Activated CD4-positive, CD25-positive, alpha-beta regulatory T cell treated with anti-CD3 and anti-CD28 coated beads, Interleukin-2, amount 50 U/mL, for 72 hours (primary cell): ENCODE measurements around the gene TUBGCP6.

ENCODE experiments used
- DNase-seq: peaks from one replicate; pipeline ENCODE4 v3.0.0; 2021

The TUBGCP6 gene

GRCh38 chr22:50250555-50251476, 6.0 kb upstream of the TUBGCP6 start, which contains the start of gene HDAC10:
TSS of gene HDAC10 (minus strand) at chr22:50251265. CDS start at chr22:50251032, 233 bp downstream.
- DNase-seq = peak; percentile 84

- no peak for DNase-seq
Measured at GRCh38 chr22:50250249-50250554, 5.4 kb upstream of the TUBGCP6 start.

DNA sequence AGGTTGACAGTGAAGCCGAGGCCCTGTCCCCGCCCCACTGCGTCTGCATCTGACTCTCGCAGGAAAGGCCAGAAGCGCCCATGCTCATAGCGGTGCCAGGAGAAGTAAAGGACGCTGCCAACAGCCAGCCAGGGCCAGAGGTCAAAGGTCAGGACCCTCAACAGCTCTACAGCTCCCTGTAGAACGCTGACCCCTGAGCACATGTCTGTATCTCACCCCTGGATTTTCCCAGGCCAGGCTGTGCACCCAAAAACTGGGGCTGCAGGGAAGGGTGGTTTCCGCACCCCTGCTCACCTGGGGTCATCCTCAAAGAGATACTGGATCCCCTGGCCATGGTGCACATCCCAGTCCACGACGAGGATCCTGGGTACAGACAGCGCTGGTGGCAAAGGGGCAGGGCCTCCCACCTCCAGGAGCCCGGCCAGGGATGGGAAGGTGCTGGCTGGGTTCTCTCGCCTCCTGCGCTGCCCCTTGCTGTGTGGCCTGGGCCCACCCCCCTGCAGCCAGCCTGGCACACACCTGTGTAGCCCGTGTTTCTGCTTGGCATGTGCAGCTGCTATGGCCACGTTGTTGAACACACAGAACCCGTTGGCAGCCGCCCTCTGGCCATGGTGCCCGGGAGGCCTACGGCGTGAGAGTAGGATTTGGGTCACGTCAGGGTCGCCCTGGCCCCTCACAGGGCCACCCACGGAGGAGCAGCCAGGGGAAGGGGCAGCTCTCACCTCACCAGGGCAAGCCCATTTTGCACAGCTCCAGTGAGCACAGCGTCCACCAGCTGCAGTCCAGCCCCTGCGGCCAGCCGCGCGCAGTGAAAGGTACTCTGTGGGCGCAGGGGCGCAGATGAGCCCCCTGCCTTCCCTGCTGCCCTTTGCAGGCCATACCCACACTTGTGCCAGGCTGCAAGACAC, 4.8 kb upstream of the TUBGCP6 start:
- no peak for DNase-seq

DNA sequence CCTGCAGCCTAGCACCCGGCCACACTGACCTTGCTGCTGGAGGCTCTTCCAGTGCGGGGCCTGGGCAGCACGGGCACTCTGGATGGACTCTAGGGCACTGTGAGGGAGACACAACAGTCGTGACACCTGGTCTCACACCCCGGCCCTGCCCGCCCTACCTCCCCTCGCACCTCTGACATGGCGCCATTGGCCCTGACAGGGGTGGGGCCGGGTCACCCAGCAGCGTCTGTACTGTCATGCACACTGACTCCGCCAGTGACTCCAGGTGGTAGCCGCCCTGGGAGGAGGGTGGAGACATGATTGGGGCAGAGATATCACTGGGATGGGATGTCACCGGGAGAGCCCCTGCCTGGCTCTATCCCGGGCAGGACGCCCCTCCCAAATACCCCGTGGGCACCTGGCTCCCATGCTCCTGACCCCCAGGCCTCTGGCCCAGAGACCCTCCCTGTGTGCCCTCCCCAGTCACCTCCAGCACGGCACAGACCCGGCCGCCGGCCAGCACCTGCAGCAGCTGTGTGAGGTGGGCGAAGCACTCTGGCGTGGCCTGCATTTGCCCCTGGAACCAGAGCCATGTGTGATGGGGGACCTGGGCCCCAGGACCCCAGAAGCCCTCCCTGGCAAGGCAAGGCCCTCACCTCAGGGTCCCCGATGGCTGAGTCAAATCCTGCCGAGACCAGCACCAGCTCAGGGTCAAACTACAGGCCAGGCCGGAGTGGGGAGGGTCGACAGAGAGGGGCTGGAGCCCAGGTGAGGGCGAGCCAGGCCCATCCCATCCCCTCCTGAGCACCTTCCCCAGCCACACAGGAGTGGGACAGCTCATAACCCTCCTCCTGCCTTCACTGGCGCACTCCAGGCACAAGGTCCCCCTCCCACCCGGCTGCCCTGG, 3.6 kb upstream of the TUBGCP6 start:
- DNase-seq = no peak

DNA sequence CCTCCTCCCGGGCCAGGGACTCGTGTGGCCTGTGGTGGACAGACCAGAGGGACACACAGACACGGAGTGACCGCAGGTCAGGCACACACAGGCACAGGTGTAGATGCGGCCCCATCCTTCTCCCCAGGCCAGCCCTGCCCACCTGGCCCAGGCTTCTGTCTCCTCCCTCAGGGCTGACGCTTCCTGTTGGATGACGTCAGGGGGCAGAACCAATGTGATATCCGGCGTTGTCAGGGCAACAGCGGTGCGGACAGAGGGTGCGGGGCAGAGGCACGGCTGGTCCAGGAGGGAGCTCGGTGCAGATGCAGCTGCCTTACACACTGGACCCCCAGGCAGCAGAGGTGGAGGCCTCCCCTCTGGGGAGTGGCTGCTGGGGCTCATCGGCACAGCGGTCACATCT, 2.9 kb upstream of the TUBGCP6 start:
- no peak for DNase-seq

GRCh38 chr22:50246242-50247175, 1.7 kb upstream of the TUBGCP6 start:
- no peak for DNase-seq

- no peak for DNase-seq
Measured at GRCh38 chr22:50245214-50246072, 620 bp upstream of the TUBGCP6 start.

DNA sequence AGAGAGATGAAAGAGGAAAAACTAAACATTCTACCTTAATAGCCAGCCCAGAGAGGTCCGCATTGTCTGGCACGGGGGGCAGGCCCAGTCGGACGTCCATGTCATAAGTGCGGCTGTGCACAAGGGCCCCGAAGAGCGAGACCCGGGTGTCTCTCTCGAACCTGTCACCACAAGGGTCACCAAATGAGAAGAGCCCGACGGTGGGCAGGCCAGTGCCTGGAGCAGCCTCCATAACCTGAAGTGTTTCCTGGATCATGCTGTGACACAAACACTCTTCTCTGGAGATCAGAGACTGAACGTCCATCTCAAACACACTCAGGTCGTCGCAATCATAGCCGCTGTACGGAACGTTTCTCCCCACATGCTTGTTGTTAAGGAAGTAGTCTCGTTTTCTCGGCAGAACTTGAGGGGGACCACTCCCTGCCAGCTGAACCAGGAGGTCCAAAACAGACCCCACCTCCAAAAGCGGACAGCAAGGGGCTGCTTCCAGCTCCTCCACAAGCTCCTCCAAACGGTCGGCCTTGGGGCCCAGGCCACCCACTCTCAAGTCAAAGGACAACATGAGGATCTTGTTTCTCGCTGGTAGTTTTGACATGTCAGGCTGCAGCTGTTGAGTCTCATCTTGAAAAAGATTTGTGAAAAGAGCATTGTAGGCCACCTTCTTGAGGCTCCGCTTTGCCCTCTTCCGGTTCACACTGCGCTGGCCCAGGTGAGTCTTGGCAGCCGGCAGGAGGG, 971 bp downstream of the TUBGCP6 start:
- DNase-seq = no peak

- DNase-seq = no peak
Measured at GRCh38 chr22:50242406-50242949, 2.3 kb downstream of the TUBGCP6 start.

DNA sequence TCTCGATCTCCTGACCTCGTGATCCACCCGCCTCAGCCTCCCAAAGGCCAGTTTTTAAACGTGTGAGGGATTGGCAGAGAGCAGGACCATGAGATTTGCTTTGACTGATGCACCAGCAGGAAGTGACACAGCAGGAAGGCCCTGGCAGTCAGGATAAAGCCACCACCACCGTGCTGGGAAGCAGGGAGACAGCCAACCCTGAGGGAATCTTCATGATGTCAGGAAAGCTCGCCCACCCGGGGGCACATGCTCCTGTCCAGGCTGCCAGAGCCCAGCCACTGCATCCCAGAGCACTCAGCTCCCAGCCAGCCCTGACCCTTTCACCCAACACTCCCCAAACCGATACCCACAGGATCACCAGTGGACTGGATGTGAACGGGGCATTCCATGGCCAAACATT, 6.1 kb downstream of the TUBGCP6 start:
- DNase-seq = no peak

- no peak for DNase-seq
Measured at GRCh38 chr22:50236731-50237409, 8.0 kb downstream of the TUBGCP6 start.

GRCh38 chr22:50233223-50233622, 11.6 kb downstream of the TUBGCP6 start:
- DNase-seq = no peak

DNA sequence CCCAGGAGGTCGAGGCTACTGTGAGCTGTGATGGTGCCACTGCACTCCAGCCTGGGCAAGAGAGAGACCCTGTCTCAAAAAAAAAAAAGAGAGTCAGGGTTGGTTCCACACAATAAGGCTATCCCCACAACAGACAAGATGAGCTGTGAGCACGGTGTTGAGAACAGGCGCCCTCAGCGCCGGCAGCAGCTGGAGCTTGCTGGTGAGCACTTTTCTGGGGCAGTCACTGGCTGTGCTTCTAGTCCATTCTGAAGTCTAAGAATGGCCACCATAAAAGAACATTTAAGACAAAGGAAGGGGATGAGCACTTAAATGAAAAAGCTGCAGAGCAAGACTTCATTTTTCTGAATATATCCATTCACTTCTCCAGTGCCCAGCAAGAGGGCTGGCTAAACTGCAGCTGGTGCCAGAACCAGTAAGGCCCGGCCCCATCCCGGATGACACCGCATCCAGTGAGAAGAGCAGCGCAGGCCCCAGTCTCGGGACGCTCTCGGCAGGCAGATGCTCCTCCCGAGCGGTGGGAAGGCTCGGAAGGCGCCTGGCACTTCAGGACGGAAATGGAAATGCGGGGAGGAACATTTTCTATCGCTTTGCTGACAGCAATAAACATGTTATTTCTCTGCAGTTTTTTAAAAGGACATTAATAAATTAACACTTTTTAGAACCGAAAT, 12.2 kb downstream of the TUBGCP6 start:
- DNase-seq = no peak

DNA sequence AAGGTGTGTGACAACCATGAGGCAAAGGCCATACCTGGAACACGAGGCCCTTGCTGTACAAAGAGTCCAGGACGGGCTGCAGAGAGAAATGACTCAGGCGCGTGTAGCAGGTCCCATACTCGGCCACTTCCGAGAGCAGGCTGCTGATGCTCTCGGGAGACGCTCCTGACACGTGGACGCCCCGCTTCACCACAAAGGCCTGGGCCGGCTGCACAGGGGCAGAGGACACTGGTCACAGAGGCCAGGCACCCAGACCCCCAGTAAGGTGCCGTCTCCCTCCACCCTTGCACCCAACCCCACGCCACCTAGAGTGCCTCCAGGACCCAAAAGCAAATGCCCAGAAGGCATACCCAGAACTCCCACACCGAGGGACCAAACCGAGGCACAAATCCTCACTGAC, 15.5 kb downstream of the TUBGCP6 start:
- no peak for DNase-seq

DNA sequence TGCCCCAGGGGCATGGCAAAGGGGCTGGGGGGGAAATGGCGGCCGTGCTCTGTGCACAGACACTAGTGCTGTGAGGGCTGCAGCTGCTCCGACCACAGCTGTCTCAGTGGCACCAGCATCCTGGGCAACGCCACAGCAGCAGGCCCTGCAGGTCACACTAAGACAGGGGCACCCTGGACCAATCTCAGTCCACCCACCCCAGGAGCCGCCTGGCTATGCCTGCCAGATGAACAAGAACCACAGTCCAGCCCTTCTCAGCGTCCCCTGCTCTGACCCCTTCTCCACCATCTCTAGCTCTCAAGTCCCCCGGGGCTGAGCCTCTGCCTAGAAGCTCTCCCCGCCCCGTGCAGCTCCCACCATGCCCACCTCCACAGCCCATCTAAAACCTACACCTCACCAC, 16.5 kb downstream of the TUBGCP6 start:
- DNase-seq = no peak

DNA sequence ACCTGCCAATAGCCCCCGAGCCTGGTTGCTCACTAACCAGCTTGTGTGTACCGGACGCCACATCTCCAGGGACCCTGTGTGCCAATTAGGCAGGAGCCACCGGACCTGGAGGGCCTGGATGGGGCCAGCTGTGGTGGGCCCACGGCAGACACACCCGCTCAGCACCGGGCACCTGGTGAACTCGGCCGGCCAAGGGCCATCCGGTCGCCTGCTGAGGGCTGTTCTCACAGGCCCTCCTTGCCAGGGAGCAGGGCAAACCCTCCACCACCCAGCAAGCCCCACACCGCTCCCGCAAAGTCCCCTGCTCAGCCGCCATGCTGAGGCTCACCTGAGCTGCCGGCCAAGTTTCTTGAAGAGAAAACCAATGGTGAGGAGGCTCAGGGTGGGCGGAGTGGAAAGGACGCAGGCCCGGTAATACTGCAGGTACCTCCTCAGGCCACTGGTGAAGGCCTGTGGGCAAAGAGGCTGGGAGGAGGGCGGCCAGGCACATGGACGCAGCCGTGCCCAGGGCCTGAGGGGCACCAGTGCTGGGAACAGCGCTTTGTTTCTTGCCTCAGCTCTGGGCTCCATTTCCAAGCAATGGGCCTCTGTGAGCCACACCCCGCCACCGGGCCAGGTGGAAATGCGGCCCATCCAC, 17.1 kb downstream of the TUBGCP6 start:
- DNase-seq = no peak

GRCh38 chr22:50226875-50227165, 18.0 kb downstream of the TUBGCP6 start:
- DNase-seq = no peak
